Breast epithelium (tissue), 3 donors: Measurements from ENCODE around the gene MADCAM1.

ENCODE experiments used
- POLR2AphosphoS5 ChIP-seq, 3 donors: sonication (generic); formaldehyde crosslinking; IDR thresholded peaks; one replicate each; pipeline ENCODE4 v1.6.1; 2017; ENCODE audit warnings: antibody characterized with exemption in 3 of 3
- TF ChIP-seq, protein P1 (sequence below), 3 donors: fragments of 450-650 bp; IDR thresholded peaks; one replicate each; pipeline ENCODE4 v1.5.1; 2016 to 2017; ENCODE audit warnings: antibody characterized with exemption in 3 of 3, mild to moderate bottlenecking in 3 of 3, moderate library complexity in 3 of 3

DNA sequence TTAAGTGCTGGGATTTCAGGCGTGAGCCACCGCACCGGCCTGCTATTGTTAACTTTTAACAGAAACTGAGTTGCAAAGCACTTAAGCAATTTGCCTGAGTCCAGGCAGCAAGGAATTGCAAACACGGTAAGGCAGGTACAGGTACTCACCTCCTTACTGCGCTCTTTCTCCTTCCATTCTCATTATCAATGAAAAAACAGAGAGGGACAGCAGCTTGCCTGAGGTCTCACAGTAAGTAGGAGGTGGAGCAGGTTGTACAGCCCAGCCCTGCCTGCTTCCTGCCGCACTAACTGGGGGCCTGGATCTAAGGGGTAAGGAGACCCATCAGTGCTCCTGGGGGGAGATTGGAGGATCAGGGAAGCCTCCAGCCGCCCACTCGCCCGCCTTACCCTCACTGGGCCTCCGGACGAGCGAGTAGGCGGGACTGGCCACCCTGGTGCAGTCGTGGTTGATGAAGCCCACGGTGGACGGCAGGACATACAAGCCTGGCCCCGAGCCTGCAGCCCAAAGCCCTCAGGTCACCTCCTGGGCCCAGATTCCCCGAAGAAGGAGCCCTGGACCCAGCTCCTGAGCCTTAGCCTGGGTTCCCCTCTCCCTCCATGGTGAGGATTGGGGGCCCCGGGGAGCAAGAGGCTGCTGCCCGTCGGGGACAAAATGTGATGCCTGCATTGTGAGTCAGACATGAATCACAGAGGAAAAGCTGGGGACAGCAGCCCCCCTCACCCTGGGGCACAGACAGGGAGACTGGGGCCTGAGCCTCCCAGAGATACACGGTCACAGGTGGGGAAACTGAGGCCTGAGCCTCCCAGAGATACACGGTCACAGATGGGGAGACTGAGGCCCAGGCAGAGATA lies 24.1 kb upstream of the MADCAM1 start:
- TF ChIP-seq POLR2AphosphoS5 (IDR thresholded peaks at IDR 0.05): no peak
- TF ChIP-seq, protein P1, sequence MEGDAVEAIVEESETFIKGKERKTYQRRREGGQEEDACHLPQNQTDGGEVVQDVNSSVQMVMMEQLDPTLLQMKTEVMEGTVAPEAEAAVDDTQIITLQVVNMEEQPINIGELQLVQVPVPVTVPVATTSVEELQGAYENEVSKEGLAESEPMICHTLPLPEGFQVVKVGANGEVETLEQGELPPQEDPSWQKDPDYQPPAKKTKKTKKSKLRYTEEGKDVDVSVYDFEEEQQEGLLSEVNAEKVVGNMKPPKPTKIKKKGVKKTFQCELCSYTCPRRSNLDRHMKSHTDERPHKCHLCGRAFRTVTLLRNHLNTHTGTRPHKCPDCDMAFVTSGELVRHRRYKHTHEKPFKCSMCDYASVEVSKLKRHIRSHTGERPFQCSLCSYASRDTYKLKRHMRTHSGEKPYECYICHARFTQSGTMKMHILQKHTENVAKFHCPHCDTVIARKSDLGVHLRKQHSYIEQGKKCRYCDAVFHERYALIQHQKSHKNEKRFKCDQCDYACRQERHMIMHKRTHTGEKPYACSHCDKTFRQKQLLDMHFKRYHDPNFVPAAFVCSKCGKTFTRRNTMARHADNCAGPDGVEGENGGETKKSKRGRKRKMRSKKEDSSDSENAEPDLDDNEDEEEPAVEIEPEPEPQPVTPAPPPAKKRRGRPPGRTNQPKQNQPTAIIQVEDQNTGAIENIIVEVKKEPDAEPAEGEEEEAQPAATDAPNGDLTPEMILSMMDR (IDR thresholded peaks at IDR 0.05): no peak
